Measurements from ENCODE around the gene CCDC134.

- TF ChIP-seq CTCF (IDR thresholded peaks at IDR 0.05; ENCODE audit: insufficient read depth, low read depth, low read length) (peak; percentile 60), EZH2 (IDR thresholded peaks at IDR 0.05; ENCODE audit: insufficient read depth, low read length) (no peak)
Observed at GRCh38 chr22:41822317-41823057, 22.0 kb downstream of the CCDC134 start.
